OCI-LY3 (cell line): Measurements from ENCODE around the gene WFDC10A.

ENCODE experiments used
- CTCF ChIP-seq: fragments of 200-600, 300-600 bp; sonication (generic); IDR thresholded peaks from 2 replicates; pipeline ENCODE4 v1.5.1; 2014; ENCODE audit warnings: antibody characterized with exemption, low read length, low read depth
- EZH2phosphoT487 ChIP-seq: fragments of 200-600 bp; shearing (Covaris generic); IDR thresholded peaks from 2 replicates; pipeline ENCODE4 v1.6.1; 2018; ENCODE audit warnings: antibody characterized with exemption, mixed run types, low read depth

- TF ChIP-seq CTCF (peak; percentile 77), EZH2phosphoT487 (no peak)
These were observed at the start of gene WFDC10A for GRCh38 chr20:45629496-45630100.
